WTC11 (cell line): ENCODE measurements around the gene HS1BP3.
A peak's percentile ranks its signal among the peaks of the same experiment; 100 is the strongest.

ENCODE experiments used
- CTCF ChIP-seq: fragments of 200-600 bp; IDR thresholded peaks from 2 replicates; pipeline ENCODE4 v1.8.0; 2022; ENCODE audit warnings: antibody characterized with exemption
- E2F1 ChIP-seq: sonication (generic); formaldehyde crosslinking; IDR thresholded peaks from 2 replicates; pipeline ENCODE4 v1.8.0; 2022; ENCODE audit warnings: mild to moderate bottlenecking, missing genetic modification reagents
- E2F5 ChIP-seq: sonication (generic); formaldehyde crosslinking; IDR thresholded peaks from 2 replicates; pipeline ENCODE4 v1.8.1; 2022; ENCODE audit warnings: mild to moderate bottlenecking, moderate library complexity, missing genetic modification reagents
- GTF2I ChIP-seq: fragments of 250-450 bp; sonication (Bioruptor Pico); conservative IDR thresholded peaks from 2 replicates; pipeline ENCODE4 v1.4.0; 2021; ENCODE audit warnings: mild to moderate bottlenecking
- IRF2 ChIP-seq: sonication (generic); formaldehyde crosslinking; IDR thresholded peaks from 2 replicates; pipeline ENCODE4 v1.8.0; 2022; ENCODE audit warnings: low read depth, missing genetic modification reagents, borderline replicate concordance
- JUN ChIP-seq: sonication (generic); formaldehyde crosslinking; IDR thresholded peaks from 2 replicates; pipeline ENCODE4 v1.8.0; 2023; ENCODE audit warnings: mild to moderate bottlenecking, missing genetic modification reagents
- KAT7 ChIP-seq: sonication (generic); formaldehyde crosslinking; IDR thresholded peaks from 2 replicates; pipeline ENCODE4 v1.8.1; 2023; ENCODE audit warnings: missing genetic modification reagents, mild to moderate bottlenecking, borderline replicate concordance
- MAX ChIP-seq: sonication (generic); formaldehyde crosslinking; IDR thresholded peaks from 2 replicates; pipeline ENCODE4 v1.8.0; 2022; ENCODE audit warnings: mild to moderate bottlenecking, missing genetic modification reagents
- NR1H2 ChIP-seq: sonication (generic); formaldehyde crosslinking; IDR thresholded peaks from 2 replicates; pipeline ENCODE4 v1.9.0; 2021; ENCODE audit warnings: mild to moderate bottlenecking, moderate library complexity, missing genetic modification reagents
- TP53 ChIP-seq: sonication (generic); formaldehyde crosslinking; IDR thresholded peaks from 2 replicates; pipeline ENCODE4 v1.8.1; 2023; ENCODE audit warnings: mild to moderate bottlenecking, missing genetic modification reagents
- ZNF263 ChIP-seq: sonication (generic); formaldehyde crosslinking; IDR thresholded peaks from 2 replicates; pipeline ENCODE4 v1.8.1; 2022; ENCODE audit warnings: low read depth, mild to moderate bottlenecking, moderate library complexity, missing genetic modification reagents

- no peak for TF ChIP-seq JUN (CRISPR knock-in tag)
- TF ChIP-seq CTCF = peak; percentile 31; the same call in 1 of the 2 replicates
- TF ChIP-seq ZNF263 (CRISPR knock-in tag) = no peak
- no peak for TF ChIP-seq MAX (CRISPR knock-in tag)
- TF ChIP-seq KAT7 (CRISPR knock-in tag) = no peak
- no peak for TF ChIP-seq TP53 (CRISPR knock-in tag)
- no peak for TF ChIP-seq IRF2 (CRISPR knock-in tag)
- no peak for TF ChIP-seq E2F1 (CRISPR knock-in tag)
- no peak for TF ChIP-seq NR1H2 (CRISPR knock-in tag)
- no peak for TF ChIP-seq GTF2I
- TF ChIP-seq E2F5 (CRISPR knock-in tag) = no peak
Observed at GRCh38 chr2:20666304-20667150, 15.6 kb upstream of the HS1BP3 start, which contains the start of gene GDF7.
